ENCODE data around the gene LINGO1. TPM values are rescaled to one million over a fixed set of nuclear protein-coding genes. Genes with fewer than 3 reads are reported as not detected.

Gene LINGO1
- total and polyA plus RNA-seq, 2 of the 8 experiments (the other 6 are each of a cell fraction or from before 2014, with no cell fraction given): 57.1 to 114 TPM

- no peak for TF ChIP-seq JUND (IDR thresholded peaks at IDR 0.05; ENCODE audit: low read length)
- no peak for TF ChIP-seq TEAD4 (IDR thresholded peaks at IDR 0.05; ENCODE audit: low read depth, low read length)
These were observed 38.8 kb upstream of the LINGO1 start (continued) for GRCh38 chr15:77671362-77672056.

All from H1 (cell line).